EH (cell line): ENCODE results near the gene C14orf119.

Experiments
- DNase-seq: peaks from one replicate; pipeline ENCODE4 v3.0.0-alpha.2; 2015; ENCODE audit warnings: low read depth

Gene C14orf119

GRCh38 chr14:23126548-23127278 is 31.4 kb downstream of the C14orf119 start:
- DNase-seq = no peak

GRCh38 chr14:23127861-23128260 is 32.6 kb downstream of the C14orf119 start:
- no peak for DNase-seq

- no peak for DNase-seq
Observed at GRCh38 chr14:23128969-23129758, 33.9 kb downstream of the C14orf119 start.

GRCh38 chr14:23129759-23130316 is 34.5 kb downstream of the C14orf119 start:
- no peak for DNase-seq

- no peak for DNase-seq
Observed at GRCh38 chr14:23130871-23131270, 35.6 kb downstream of the C14orf119 start.

- no peak for DNase-seq
Observed at GRCh38 chr14:23131482-23131881, 36.2 kb downstream of the C14orf119 start.

GRCh38 chr14:23132970-23133369 is 37.7 kb downstream of the C14orf119 start:
- no peak for DNase-seq

GRCh38 chr14:23136566-23137133 is 41.3 kb downstream of the C14orf119 start:
- DNase-seq = no peak

- no peak for DNase-seq
Observed at GRCh38 chr14:23137192-23137812, 42.0 kb downstream of the C14orf119 start.

GRCh38 chr14:23137813-23138535 is 42.7 kb downstream of the C14orf119 start:
- no peak for DNase-seq

GRCh38 chr14:23139874-23140273 is 44.6 kb downstream of the C14orf119 start:
- no peak for DNase-seq

GRCh38 chr14:23140371-23140770 is 45.1 kb downstream of the C14orf119 start:
- no peak for DNase-seq

- DNase-seq = peak; percentile 79
Observed at GRCh38 chr14:23141706-23142444, 46.6 kb downstream of the C14orf119 start.

- no peak for DNase-seq
Observed at GRCh38 chr14:23142826-23143225, 47.5 kb downstream of the C14orf119 start.

- peak; percentile 26 for DNase-seq
Observed at GRCh38 chr14:23143911-23144310, 48.6 kb downstream of the C14orf119 start.

GRCh38 chr14:23145794-23146350 is 50.6 kb downstream of the C14orf119 start:
- no peak for DNase-seq

GRCh38 chr14:23146351-23146910 is 51.1 kb downstream of the C14orf119 start:
- no peak for DNase-seq

- DNase-seq = no peak
Observed at GRCh38 chr14:23146980-23147379, 51.7 kb downstream of the C14orf119 start.

- DNase-seq = peak; percentile 47
Observed at GRCh38 chr14:23147676-23148075, 52.4 kb downstream of the C14orf119 start.

GRCh38 chr14:23148591-23149249 is 53.4 kb downstream of the C14orf119 start:
- DNase-seq = peak; percentile 74
